ENCODE measurements around the gene TCP11L2.
A peak's percentile ranks its signal among the peaks of the same experiment; 100 is the strongest.

- TF ChIP-seq ZFX (IDR thresholded peaks at IDR 0.05; ENCODE audit: borderline replicate concordance): no peak
- TF ChIP-seq CTCF (IDR thresholded peaks at IDR 0.05): peak; percentile 97
Observed at GRCh38 chr12:106357549-106358395, 55.2 kb downstream of the TCP11L2 start, which contains the start of gene POLR3B.
